Left lung (tissue), 10 donors: Measurements from ENCODE around the gene PUS10. TPM values are rescaled to one million over a fixed set of nuclear protein-coding genes. Genes with fewer than 3 reads are reported as not detected.
"Not testable (repeated sequence)": the region's sequence is repeated elsewhere in the genome, so short reads cannot be mapped to it uniquely, and the experiment has no call there.

Experiments
- ATAC-seq: fragments of 200-7000 bp; cut with Tn5 transposase; one replicate; pipeline ENCODE4 v1.9.1; 2020; ENCODE audit warnings: moderate library complexity
- DNase-seq, 4 donors: peaks; one replicate each; pipeline ENCODE4 v3.0.0-alpha.2; 2013 to 2020
- H3K27ac ChIP-seq, 2 donors: fragments of 200-600 bp; sonication (generic) in 1 of 2; one replicate each; pipeline versions ENCODE4 v1.5.0 to v1.8.0; 2020 to 2021
- H3K27me3 ChIP-seq, 2 donors: fragments of 200-600 bp; sonication (generic) in 1 of 2; one replicate each; pipeline versions ENCODE4 v1.5.0 to v1.8.0; 2020 to 2021
- H3K36me3 ChIP-seq, 2 donors: fragments of 200-600 bp; sonication (generic) in 1 of 2; one replicate each; pipeline versions ENCODE4 v1.5.0 to v1.8.0; 2020 to 2021
- H3K4me1 ChIP-seq, 2 donors: fragments of 200-600 bp; one replicate each; pipeline ENCODE4 v1.8.0; 2021
- H3K4me3 ChIP-seq, 2 donors: fragments of 200-600 bp; sonication (generic) in 1 of 2; one replicate each; pipeline versions ENCODE4 v1.5.0 to v1.8.0; 2020 to 2021; ENCODE audit warnings: mild to moderate bottlenecking in 1 of 2
- H3K9me3 ChIP-seq, 2 donors: fragments of 200-600 bp; sonication (generic) in 1 of 2; one replicate each; pipeline versions ENCODE4 v1.5.0 to v1.8.0; 2020 to 2021
- CTCF ChIP-seq, 2 donors: fragments of 200-600 bp; sonication (generic) in 1 of 2; IDR thresholded peaks; one replicate each; pipeline versions ENCODE4 v1.5.0 to v1.8.0; 2021; ENCODE audit warnings: antibody characterized with exemption in 2 of 2
- intact Hi-C, 2 donors: fragments of 100-400 bp; cut with DNase I; formaldehyde crosslinking; loops; one replicate each; pipeline versions ENCODE4 v1.11.2 to v1.14.2; 2022
- polyA plus RNA-seq, 6 donors: library from polyadenylated mRNA; unstranded; fragments of 120-200 nt; gene quantifications; one replicate each; pipeline ENCODE4 v1.2.1, GENCODE V29; 2013; ENCODE audit not compliant: insufficient read length in 6 of 6
- total RNA-seq, 2 donors: library from RNA; stranded (reverse); fragmentation: NEBNext Ultra II Directional; extraction: Animal tissue kit (Norgen Biotek cat#: 25700); gene quantifications; one replicate each; pipeline ENCODE4 v1.2.1, GENCODE V29; 2021
- donor health status: DM: no; HTN: yes; CAD: no.
- donor health status: DM: no; HTN: no; CAD: no.

The PUS10 gene
- total and polyA plus RNA-seq, 8 donors, result 8.6 to 16.1 (median 12.2) TPM

GRCh38 chr2:61042807-61043206, 24.8 kb upstream of the PUS10 start:
- ATAC-seq, result no peak
- H3K36me3 ChIP-seq, result peaks cover 0 to 9% of the 10 kb centered on the region in 2 donors
- H3K27ac ChIP-seq, result no peak overlapping the region
- peaks cover 0 to 23% of the 10 kb centered on the region in 2 donors for H3K4me1 ChIP-seq
- TF ChIP-seq CTCF (IDR thresholded peaks at IDR 0.05), result no peak
- H3K27me3 ChIP-seq, result no peaks in the 10 kb centered on the region
- no peak for DNase-seq
- no peaks in the 10 kb centered on the region for H3K9me3 ChIP-seq
- H3K4me3 ChIP-seq, result no peak overlapping the region
- intact Hi-C loops, result no loop called here

GRCh38 chr2:61036643-61037042, 18.6 kb upstream of the PUS10 start:
- H3K4me1 ChIP-seq, intact Hi-C loops, DNase-seq, H3K27me3 ChIP-seq, H3K9me3 ChIP-seq, ATAC-seq, H3K4me3 ChIP-seq, H3K27ac ChIP-seq: not testable (repeated sequence)
- peaks cover 0 to 43% of the 10 kb centered on the region in 2 donors for H3K36me3 ChIP-seq

DNA sequence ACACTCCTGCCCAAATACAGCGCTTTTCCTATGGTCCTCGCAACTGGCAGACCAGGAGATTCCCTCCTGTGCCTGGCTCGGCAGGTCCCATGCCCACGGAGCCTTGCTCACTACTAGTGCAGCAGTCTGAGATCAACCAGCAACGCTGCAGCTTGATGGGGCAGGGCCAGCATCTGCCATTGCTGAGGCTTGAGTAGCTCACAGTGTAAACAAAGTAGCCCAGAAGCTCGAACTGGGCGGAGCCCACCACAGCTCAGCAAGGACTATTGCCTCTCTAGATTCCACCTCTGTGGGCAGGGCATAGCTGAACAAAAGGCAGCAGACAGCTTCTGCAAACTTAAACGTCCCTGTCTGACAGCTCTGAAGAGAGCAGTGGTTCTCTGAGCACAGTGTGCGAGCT, 16.5 kb upstream of the PUS10 start:
- peak; percentile 31 for ATAC-seq
- intact Hi-C loops, H3K27ac ChIP-seq, H3K9me3 ChIP-seq, DNase-seq, H3K27me3 ChIP-seq, H3K4me1 ChIP-seq, H3K4me3 ChIP-seq: not testable (repeated sequence)
- H3K36me3 ChIP-seq, result peaks cover 0 to 49% of the 10 kb centered on the region in 2 donors

- Histone ChIP-seq H3K9me3 (no peaks in the 10 kb centered on the region), H3K27me3 (no peaks in the 10 kb centered on the region), H3K27ac (no peak overlapping the region), H3K4me3 (no peak overlapping the region), H3K36me3 (peaks cover 0 to 36% of the 10 kb centered on the region in 2 donors), H3K4me1 (no peaks in the 10 kb centered on the region)
- DNase-seq (no peak), ATAC-seq (no peak)
- intact Hi-C loops, result no loop called here
- TF ChIP-seq CTCF (IDR thresholded peaks at IDR 0.05), result no peak
These were observed 11.5 kb upstream of the PUS10 start for GRCh38 chr2:61029533-61029932.

GRCh38 chr2:61023670-61024069, 5.6 kb upstream of the PUS10 start:
- no peak overlapping the region for H3K4me3 ChIP-seq
- no peaks in the 10 kb centered on the region for H3K9me3 ChIP-seq
- no peak for TF ChIP-seq CTCF (IDR thresholded peaks at IDR 0.05)
- peaks cover 0 to 25% of the 10 kb centered on the region in 2 donors for H3K36me3 ChIP-seq
- intact Hi-C loops, result no loop called here
- DNase-seq, result no peak
- no peak for ATAC-seq
- no peak overlapping the region for H3K27ac ChIP-seq
- H3K4me1 ChIP-seq, result peaks cover 0 to 26% of the 10 kb centered on the region in 2 donors
- H3K27me3 ChIP-seq, result no peaks in the 10 kb centered on the region

- ATAC-seq, result no peak
- DNase-seq, result no peak
- TF ChIP-seq CTCF (IDR thresholded peaks at IDR 0.05), result no peak
These were observed 3.2 kb upstream of the PUS10 start for GRCh38 chr2:61021228-61021660.

More at GRCh38 chr2:61021228-61021660, 3.2 kb upstream of the PUS10 start:
- Histone ChIP-seq H3K9me3 (no peaks in the 10 kb centered on the region), H3K4me3 (no peak overlapping the region), H3K4me1 (peaks cover 0 to 34% of the 10 kb centered on the region in 2 donors), H3K27me3 (no peaks in the 10 kb centered on the region), H3K27ac (no peak overlapping the region), H3K36me3 (peaks cover 0 to 25% of the 10 kb centered on the region in 2 donors)
- intact Hi-C loops, result no loop called here
